Natural killer cell (primary cell): ENCODE results near the gene BPIFB4. TPM values are rescaled to one million over a fixed set of nuclear protein-coding genes. Genes with fewer than 3 reads are reported as not detected.

Experiments used
- ATAC-seq, 3 donors: fragments of 150-1000 bp in 2 of 3; fragments of 200-7000 bp in 1 of 3; cut with Tn5 transposase; 1 replicate in 1 of 3; 2 replicates in 2 of 3; pipeline ENCODE4 v1.10.0; 2021; ENCODE audit warnings: mild to moderate bottlenecking in 2 of 3, moderate library complexity in 2 of 3
- DNase-seq, 2 donors: peaks; one replicate each; pipeline versions ENCODE4 v3.0.0 to v3.0.0-alpha.2; 2013 to 2021; ENCODE audit warnings: mixed read lengths in 1 of 2
- H3K27ac ChIP-seq: one replicate; pipeline ENCODE4 v1.5.1; 2013; ENCODE audit warnings: mild to moderate bottlenecking, low read length
- H3K27me3 ChIP-seq: one replicate; pipeline ENCODE4 v1.6.1; 2013; ENCODE audit warnings: low read length; ENCODE audit not compliant: control insufficient read depth, insufficient read depth
- H3K36me3 ChIP-seq: one replicate; pipeline ENCODE4 v1.6.1; 2013; ENCODE audit warnings: low read length; ENCODE audit not compliant: control insufficient read depth, insufficient read depth
- H3K4me1 ChIP-seq: one replicate; pipeline ENCODE4 v1.6.1; 2013; ENCODE audit warnings: low read length; ENCODE audit not compliant: control insufficient read depth, insufficient read depth
- H3K4me3 ChIP-seq: one replicate; pipeline ENCODE4 v1.5.1; 2013; ENCODE audit warnings: low read length
- H3K9me3 ChIP-seq: one replicate; pipeline ENCODE4 v1.6.1; 2013; ENCODE audit warnings: low read length; ENCODE audit not compliant: control insufficient read depth, insufficient read depth
- H3K27ac Mint-ChIP-seq, 2 donors: one replicate each; pipeline ENCODE4 v1.8.0; 2022; ENCODE audit warnings: mild to moderate bottlenecking in 2 of 2, mixed read lengths in 2 of 2, moderate library complexity in 1 of 2
- H3K27me3 Mint-ChIP-seq, 2 donors: one replicate each; pipeline ENCODE4 v1.8.0; 2022; ENCODE audit warnings: low read depth in 2 of 2, mixed read lengths in 2 of 2
- H3K36me3 Mint-ChIP-seq: one replicate; pipeline ENCODE4 v1.8.0; 2022; ENCODE audit warnings: mixed read lengths
- H3K4me1 Mint-ChIP-seq, 2 donors: one replicate each; pipeline ENCODE4 v1.8.0; 2022; ENCODE audit warnings: mixed read lengths in 2 of 2
- H3K4me3 Mint-ChIP-seq: one replicate; pipeline ENCODE4 v1.8.0; 2022; ENCODE audit warnings: mild to moderate bottlenecking, moderate library complexity, mixed read lengths
- H3K9me3 Mint-ChIP-seq, 2 donors: one replicate each; pipeline ENCODE4 v1.8.0; 2022; ENCODE audit warnings: mixed read lengths in 2 of 2
- CTCF ChIP-seq: fragments of 200-600 bp; IDR thresholded peaks from one replicate; pipeline ENCODE4 v1.8.0; 2022; ENCODE audit warnings: antibody characterized with exemption
- WGBS: methylation state at CpG from one replicate; pipeline ENCODE4 v1.1.7; 2013; ENCODE audit warnings: missing lambda C conversion rate; ENCODE audit not compliant: insufficient coverage; 5-methylcytosine and 5-hydroxymethylcytosine counted together
- intact Hi-C: fragments of 100-400 bp; cut with micrococcal nuclease; formaldehyde crosslinking; loops from one replicate; pipeline ENCODE4 v1.14.2; 2022
- total RNA-seq, 4 donors: library from RNA; stranded (reverse); fragments of 120-200 nt in 1 of 4; gene quantifications; one replicate each; pipeline versions ENCODE4 v1.2.3 to v1.2.4, GENCODE V29; 2013 to 2022

The BPIFB4 gene
- total RNA-seq, 3 donors from 2014 or later (not counting 1 experiment from before 2014, with no cell fraction given): not detected

GRCh38 chr20:33082546-33082945 is 3.1 kb downstream of the BPIFB4 start:
- no peak for TF ChIP-seq CTCF
- Histone ChIP-seq H3K27ac (no peak overlapping the region), H3K4me1 (no peaks in the 10 kb centered on the region), H3K9me3 (no peaks in the 10 kb centered on the region), H3K36me3 (no peaks in the 10 kb centered on the region), H3K4me3 (no peak overlapping the region), H3K27me3 (no peaks in the 10 kb centered on the region)
- Mint-ChIP-seq H3K4me1 (no peaks in the 10 kb centered on the region), H3K27me3 (no peaks in the 10 kb centered on the region), H3K9me3 (no peaks in the 10 kb centered on the region), H3K27ac (no peak overlapping the region), H3K36me3 (no peaks in the 10 kb centered on the region), H3K4me3 (no peak overlapping the region)
- no peak for ATAC-seq
- intact Hi-C loops: no loop called here
- no peak for DNase-seq
- 85% methylated on average over 6 of the region's 6 CpGs for WGBS

GRCh38 chr20:33083544-33084340 is 4.3 kb downstream of the BPIFB4 start:
- Mint-ChIP-seq H3K4me3 (no peak overlapping the region), H3K27ac (no peak overlapping the region), H3K27me3 (no peaks in the 10 kb centered on the region), H3K9me3 (no peaks in the 10 kb centered on the region), H3K36me3 (no peaks in the 10 kb centered on the region), H3K4me1 (no peaks in the 10 kb centered on the region)
- H3K36me3 ChIP-seq: no peaks in the 10 kb centered on the region
- 94% methylated on average over 19 of the region's 20 CpGs for WGBS
- H3K27ac ChIP-seq: no peak overlapping the region
- H3K9me3 ChIP-seq: no peaks in the 10 kb centered on the region
- no peak for DNase-seq
- TF ChIP-seq CTCF: no peak
- no peak overlapping the region for H3K4me3 ChIP-seq
- intact Hi-C loops: no loop called here
- H3K27me3 ChIP-seq: no peaks in the 10 kb centered on the region
- H3K4me1 ChIP-seq: no peaks in the 10 kb centered on the region
- ATAC-seq: no peak

- ATAC-seq (no peak), DNase-seq (no peak)
- Mint-ChIP-seq H3K27ac (no peak overlapping the region), H3K36me3 (no peaks in the 10 kb centered on the region), H3K4me1 (no peaks in the 10 kb centered on the region), H3K4me3 (no peak overlapping the region), H3K27me3 (no peaks in the 10 kb centered on the region), H3K9me3 (no peaks in the 10 kb centered on the region)
- no peak overlapping the region for H3K27ac ChIP-seq
- H3K4me3 ChIP-seq: no peak overlapping the region
- no peaks in the 10 kb centered on the region for H3K9me3 ChIP-seq
- intact Hi-C loops: no loop called here
- H3K4me1 ChIP-seq: no peaks in the 10 kb centered on the region
- TF ChIP-seq CTCF: no peak
- 93% methylated on average over 15 of the region's 15 CpGs for WGBS
- no peaks in the 10 kb centered on the region for H3K27me3 ChIP-seq
- H3K36me3 ChIP-seq: no peaks in the 10 kb centered on the region
Measured at GRCh38 chr20:33084722-33085121, 5.3 kb downstream of the BPIFB4 start.
